Left lung (tissue), 10 donors: Measurements from ENCODE around the gene ZNF429. TPM values are rescaled to one million over a fixed set of nuclear protein-coding genes. Genes with fewer than 3 reads are reported as not detected.

Experiments
- ATAC-seq: fragments of 200-7000 bp; cut with Tn5 transposase; one replicate; pipeline ENCODE4 v1.9.1; 2020; ENCODE audit warnings: moderate library complexity
- DNase-seq, 4 donors: peaks; one replicate each; pipeline ENCODE4 v3.0.0-alpha.2; 2013 to 2020
- H3K27ac ChIP-seq, 2 donors: fragments of 200-600 bp; sonication (generic) in 1 of 2; one replicate each; pipeline versions ENCODE4 v1.5.0 to v1.8.0; 2020 to 2021
- H3K27me3 ChIP-seq, 2 donors: fragments of 200-600 bp; sonication (generic) in 1 of 2; one replicate each; pipeline versions ENCODE4 v1.5.0 to v1.8.0; 2020 to 2021
- H3K36me3 ChIP-seq, 2 donors: fragments of 200-600 bp; sonication (generic) in 1 of 2; one replicate each; pipeline versions ENCODE4 v1.5.0 to v1.8.0; 2020 to 2021
- H3K4me1 ChIP-seq, 2 donors: fragments of 200-600 bp; one replicate each; pipeline ENCODE4 v1.8.0; 2021
- H3K4me3 ChIP-seq, 2 donors: fragments of 200-600 bp; sonication (generic) in 1 of 2; one replicate each; pipeline versions ENCODE4 v1.5.0 to v1.8.0; 2020 to 2021; ENCODE audit warnings: mild to moderate bottlenecking in 1 of 2
- H3K9me3 ChIP-seq, 2 donors: fragments of 200-600 bp; sonication (generic) in 1 of 2; one replicate each; pipeline versions ENCODE4 v1.5.0 to v1.8.0; 2020 to 2021
- CTCF ChIP-seq, 2 donors: fragments of 200-600 bp; sonication (generic) in 1 of 2; IDR thresholded peaks; one replicate each; pipeline versions ENCODE4 v1.5.0 to v1.8.0; 2021; ENCODE audit warnings: antibody characterized with exemption in 2 of 2
- intact Hi-C, 2 donors: fragments of 100-400 bp; cut with DNase I; formaldehyde crosslinking; loops; one replicate each; pipeline versions ENCODE4 v1.11.2 to v1.14.2; 2022
- polyA plus RNA-seq, 6 donors: library from polyadenylated mRNA; unstranded; fragments of 120-200 nt; gene quantifications; one replicate each; pipeline ENCODE4 v1.2.1, GENCODE V29; 2013; ENCODE audit not compliant: insufficient read length in 6 of 6
- total RNA-seq, 2 donors: library from RNA; stranded (reverse); fragmentation: NEBNext Ultra II Directional; extraction: Animal tissue kit (Norgen Biotek cat#: 25700); gene quantifications; one replicate each; pipeline ENCODE4 v1.2.1, GENCODE V29; 2021
- donor health status: DM: no; HTN: yes; CAD: no.
- donor health status: DM: no; HTN: no; CAD: no.

The ZNF429 gene
- total and polyA plus RNA-seq, 8 donors: 12.5 to 31.7 (median 26.3) TPM

DNA sequence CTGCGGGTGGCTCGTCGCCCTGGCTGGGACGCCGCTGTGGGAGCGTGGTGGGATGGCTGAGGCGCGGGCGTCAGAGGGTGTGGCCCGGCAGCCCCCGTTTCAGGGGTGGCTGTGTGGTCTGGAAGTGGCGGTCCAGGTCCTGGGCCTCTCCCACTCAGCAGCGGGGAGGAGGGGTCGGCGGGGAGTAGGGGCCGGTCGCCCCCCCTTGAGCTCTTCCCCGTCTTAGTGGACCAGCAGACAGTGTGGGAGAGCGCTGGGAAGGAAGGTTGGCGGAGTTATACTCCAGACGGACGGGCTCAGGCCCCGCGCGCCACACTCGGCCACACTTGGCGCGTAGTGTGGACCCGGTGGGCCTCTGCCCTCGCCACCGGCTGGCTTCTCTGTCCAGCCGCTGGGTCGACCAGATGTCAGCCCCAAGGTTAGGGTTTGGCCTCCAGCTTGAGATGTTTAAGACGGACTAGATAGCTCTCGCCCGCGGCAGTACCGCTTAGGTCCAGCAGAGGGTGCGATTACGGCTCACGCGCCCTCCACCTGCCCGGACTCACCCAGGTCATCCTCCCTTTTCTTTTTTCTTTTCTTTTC, 21.7 kb upstream of the ZNF429 start:
- TF ChIP-seq CTCF (IDR thresholded peaks at IDR 0.05): peak; percentile 62 to 73

DNA sequence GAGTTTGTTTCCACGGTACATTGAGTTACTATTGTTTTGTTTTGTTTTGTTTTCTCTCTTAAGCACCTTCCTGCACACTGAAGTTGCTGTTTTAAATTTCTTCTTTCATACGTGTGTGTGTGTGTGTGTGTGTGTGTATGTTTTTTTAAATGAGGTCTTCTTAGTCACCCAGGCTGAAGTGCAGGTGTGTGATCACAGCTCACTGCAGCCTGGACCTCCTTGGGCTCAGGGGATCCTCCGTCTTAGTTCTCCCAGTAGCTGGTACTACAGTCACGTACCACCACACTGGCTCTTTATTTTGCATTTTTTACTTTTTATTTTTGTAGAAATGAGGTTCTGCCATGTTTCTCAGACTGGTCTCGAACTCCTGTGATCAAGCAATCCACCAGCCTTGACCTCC, 20.8 kb upstream of the ZNF429 start:
- DNase-seq (no peak), ATAC-seq (no peak)
- no peaks in the 10 kb centered on the region for H3K36me3 ChIP-seq
- H3K4me1 ChIP-seq: no peaks in the 10 kb centered on the region
- no peak for TF ChIP-seq CTCF (IDR thresholded peaks at IDR 0.05)
- intact Hi-C loops: loop anchor here in 1 of 2 donors (10.0 kb wide), 1 partner anchor 210 kb away; no protein-coding TSS in a partner anchor
- H3K4me3 ChIP-seq: no peak overlapping the region
- peaks cover 0 to 6% of the 10 kb centered on the region in 2 donors for H3K9me3 ChIP-seq
- no peak overlapping the region for H3K27ac ChIP-seq
- no peaks in the 10 kb centered on the region for H3K27me3 ChIP-seq

More for the DNA sequence above, 21.7 kb upstream of the ZNF429 start:
- ATAC-seq (peak; percentile 84), DNase-seq (peak in 3 of 4 donors; percentile 40 to 90 (median 41))
- no peaks in the 10 kb centered on the region for H3K27me3 ChIP-seq
- no peaks in the 10 kb centered on the region for H3K36me3 ChIP-seq
- no peak overlapping the region for H3K27ac ChIP-seq
- intact Hi-C loops: loop anchor here in 1 of 2 donors (10.0 kb wide), 1 partner anchor 211 kb away; no protein-coding TSS in a partner anchor
- no peaks in the 10 kb centered on the region for H3K4me1 ChIP-seq
- H3K9me3 ChIP-seq: peaks cover 0 to 6% of the 10 kb centered on the region in 2 donors
- no peak overlapping the region for H3K4me3 ChIP-seq

DNA sequence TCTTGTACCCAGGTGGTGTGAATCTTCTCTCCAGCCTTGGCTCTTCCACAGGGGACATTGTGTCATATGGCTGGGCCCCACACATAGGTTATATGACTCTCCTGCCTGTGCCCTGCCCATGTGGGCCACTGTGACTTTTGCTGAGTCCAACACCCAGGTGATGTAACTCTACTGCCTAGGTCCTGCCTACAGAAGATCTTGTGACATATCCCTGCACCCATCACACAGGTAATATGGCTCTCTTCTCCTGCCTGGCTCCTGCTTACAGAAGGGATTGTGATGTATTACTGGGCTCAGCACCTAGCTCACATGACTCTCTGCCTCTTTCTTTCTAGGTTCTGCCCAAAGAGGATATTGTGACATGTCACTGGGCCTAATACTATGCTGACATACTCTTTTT, 19.5 kb upstream of the ZNF429 start:
- no peak for TF ChIP-seq CTCF (IDR thresholded peaks at IDR 0.05)
- Histone ChIP-seq H3K27me3 (no peaks in the 10 kb centered on the region), H3K27ac (no peak overlapping the region), H3K9me3 (peaks cover 0 to 6% of the 10 kb centered on the region in 2 donors), H3K4me3 (no peak overlapping the region), H3K4me1 (no peaks in the 10 kb centered on the region), H3K36me3 (no peaks in the 10 kb centered on the region)
- ATAC-seq: no peak
- no peak for DNase-seq
- intact Hi-C loops: loop anchor here in 1 of 2 donors (10.0 kb wide), 1 partner anchor 209 kb away; no protein-coding TSS in a partner anchor

- H3K4me1 ChIP-seq: no peaks in the 10 kb centered on the region
- no peak for TF ChIP-seq CTCF (IDR thresholded peaks at IDR 0.05)
- no peaks in the 10 kb centered on the region for H3K36me3 ChIP-seq
- DNase-seq (no peak), ATAC-seq (no peak)
- H3K27ac ChIP-seq: no peak overlapping the region
- peaks cover 0 to 6% of the 10 kb centered on the region in 2 donors for H3K9me3 ChIP-seq
- no peak overlapping the region for H3K4me3 ChIP-seq
- intact Hi-C loops: loop anchor here in 1 of 2 donors (10.0 kb wide), 1 partner anchor 207 kb away; no protein-coding TSS in a partner anchor
- no peaks in the 10 kb centered on the region for H3K27me3 ChIP-seq
Measured at GRCh38 chr19:21487969-21488368, 17.4 kb upstream of the ZNF429 start.

- ATAC-seq: no peak
- Histone ChIP-seq H3K4me1 (no peaks in the 10 kb centered on the region), H3K9me3 (no peaks in the 10 kb centered on the region), H3K27ac (no peak overlapping the region), H3K27me3 (no peaks in the 10 kb centered on the region), H3K36me3 (no peaks in the 10 kb centered on the region), H3K4me3 (no peak overlapping the region)
- no peak for TF ChIP-seq CTCF (IDR thresholded peaks at IDR 0.05)
- no peak for DNase-seq
- intact Hi-C loops: no loop called here
Measured at GRCh38 chr19:21491146-21491545, 14.3 kb upstream of the ZNF429 start.
